GM18867 (cell line): ENCODE measurements around the gene POU2AF3.

ENCODE experiments used
- ATAC-seq: cut with Tn5 transposase; IDR thresholded peaks from one replicate; pipeline ENCODE4 v1.9.1; 2021; ENCODE audit warnings: mild to moderate bottlenecking, moderate library complexity; ENCODE audit not compliant: unreplicated experiment

The POU2AF3 gene

GRCh38 chr11:111327908-111328624, 29.7 kb downstream of the POU2AF3 start:
- no peak for ATAC-seq

- no peak for ATAC-seq
These were observed 31.2 kb downstream of the POU2AF3 start for GRCh38 chr11:111329306-111330204.

- no peak for ATAC-seq
These were observed 32.0 kb downstream of the POU2AF3 start for GRCh38 chr11:111330234-111330893.

- no peak for ATAC-seq
These were observed 33.5 kb downstream of the POU2AF3 start for GRCh38 chr11:111331711-111332479.

- no peak for ATAC-seq
These were observed 36.5 kb downstream of the POU2AF3 start for GRCh38 chr11:111334532-111335502.

DNA sequence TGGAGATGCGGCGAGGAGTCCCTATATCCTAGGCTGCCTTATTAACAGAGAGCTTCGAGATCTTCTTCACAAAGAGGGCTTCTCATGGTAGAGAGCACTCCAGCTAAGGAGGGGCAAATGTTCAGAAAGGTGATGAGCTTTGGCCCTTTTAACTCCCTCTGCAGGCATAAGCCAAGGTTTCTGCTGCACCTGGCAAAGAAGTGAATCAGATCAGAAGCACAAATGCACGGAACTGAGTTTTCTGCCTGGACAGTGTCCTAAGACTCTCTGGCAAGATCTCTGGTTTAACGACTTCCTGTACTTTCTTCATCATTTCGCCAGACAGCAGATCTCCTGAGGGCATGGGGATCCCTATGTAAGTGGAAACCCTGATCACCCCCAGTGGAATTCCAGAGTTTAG, 37.2 kb downstream of the POU2AF3 start:
- no peak for ATAC-seq

GRCh38 chr11:111336062-111336461, 37.7 kb downstream of the POU2AF3 start:
- no peak for ATAC-seq

DNA sequence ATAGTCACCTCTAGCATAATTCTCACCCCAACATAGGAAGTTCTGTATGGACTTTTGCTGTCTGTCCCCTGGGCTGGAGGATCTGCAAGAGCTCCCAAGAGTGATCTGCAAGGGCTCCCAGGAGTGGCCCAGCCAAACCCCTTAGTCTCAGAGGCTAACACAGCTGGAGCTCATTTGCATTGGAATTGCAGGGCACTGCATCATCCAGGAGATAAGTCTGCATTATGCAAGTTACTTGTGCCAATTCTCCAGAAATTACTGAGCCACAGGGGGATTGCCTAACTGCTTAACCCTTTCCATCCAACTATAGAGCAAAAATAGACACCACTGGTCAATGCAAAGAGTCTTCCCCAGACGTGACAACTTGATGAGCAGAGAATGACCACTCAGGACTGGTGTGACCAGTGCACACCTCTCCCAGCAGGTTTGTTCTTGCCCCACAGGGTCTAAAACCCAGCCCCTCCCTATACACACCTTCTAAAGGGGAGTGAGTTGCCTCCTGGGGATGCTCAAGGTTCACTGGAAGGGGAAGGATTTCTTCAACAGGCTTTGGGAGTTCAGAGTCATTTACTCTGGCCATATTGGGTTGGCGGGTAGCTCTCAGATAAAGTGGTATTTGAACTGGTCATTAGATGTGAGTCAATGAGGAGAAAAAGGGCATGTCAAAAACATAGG, 38.4 kb downstream of the POU2AF3 start:
- ATAC-seq, result no peak

DNA sequence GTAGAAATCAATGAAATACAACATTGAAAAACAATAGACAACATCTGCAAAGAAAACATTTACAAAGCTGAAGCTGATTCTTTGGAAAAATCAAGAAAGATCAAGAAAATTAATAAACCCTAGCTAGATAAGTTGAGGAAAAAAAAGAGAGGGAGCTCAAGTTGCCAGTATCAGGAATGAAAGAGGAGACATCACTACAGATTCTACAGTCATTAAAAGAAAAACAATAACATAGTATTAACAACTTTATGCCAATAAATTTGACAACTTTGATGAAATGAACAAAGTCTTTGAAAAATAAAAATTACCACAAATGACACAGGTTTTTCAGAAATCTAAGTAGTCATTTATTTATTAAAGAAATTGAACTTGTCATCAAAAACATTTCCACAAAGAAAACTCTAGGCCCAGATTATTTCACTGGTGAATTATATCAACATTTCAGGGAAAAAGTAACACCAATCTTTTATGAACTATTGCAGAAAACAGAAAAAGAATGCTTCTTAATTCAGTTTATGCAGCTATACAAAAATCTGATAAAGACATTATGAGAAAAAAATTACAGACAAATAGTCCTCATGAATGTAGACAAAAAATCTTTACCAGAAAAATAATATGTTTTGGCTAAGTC, 41.5 kb downstream of the POU2AF3 start:
- ATAC-seq, result no peak

GRCh38 chr11:111342329-111342728, 44.0 kb downstream of the POU2AF3 start:
- no peak for ATAC-seq

- ATAC-seq, result no peak
These were observed 45.7 kb downstream of the POU2AF3 start for GRCh38 chr11:111344032-111344431.

- no peak for ATAC-seq
These were observed 48.8 kb downstream of the POU2AF3 start for GRCh38 chr11:111347002-111347722.

GRCh38 chr11:111347723-111348115, 49.4 kb downstream of the POU2AF3 start:
- ATAC-seq, result no peak

DNA sequence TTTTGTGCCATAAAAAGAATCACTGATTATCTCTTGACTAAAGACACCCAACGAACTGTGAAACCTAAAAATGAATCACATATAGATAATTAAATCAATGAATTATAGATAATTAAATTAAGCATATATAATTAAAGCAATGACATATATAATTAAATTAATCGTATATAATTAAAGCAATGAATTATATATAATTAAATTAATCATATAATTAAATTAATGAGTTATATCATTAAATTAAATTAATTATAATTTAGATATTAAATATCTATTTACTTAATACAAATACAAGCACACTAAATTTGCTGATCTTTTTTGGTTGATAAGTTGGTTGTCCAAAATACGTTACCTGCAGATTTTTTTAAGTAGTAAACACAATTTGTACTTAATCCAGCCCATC, 49.8 kb downstream of the POU2AF3 start:
- no peak for ATAC-seq

GRCh38 chr11:111349191-111349695, 50.9 kb downstream of the POU2AF3 start:
- ATAC-seq, result peak; percentile 40

DNA sequence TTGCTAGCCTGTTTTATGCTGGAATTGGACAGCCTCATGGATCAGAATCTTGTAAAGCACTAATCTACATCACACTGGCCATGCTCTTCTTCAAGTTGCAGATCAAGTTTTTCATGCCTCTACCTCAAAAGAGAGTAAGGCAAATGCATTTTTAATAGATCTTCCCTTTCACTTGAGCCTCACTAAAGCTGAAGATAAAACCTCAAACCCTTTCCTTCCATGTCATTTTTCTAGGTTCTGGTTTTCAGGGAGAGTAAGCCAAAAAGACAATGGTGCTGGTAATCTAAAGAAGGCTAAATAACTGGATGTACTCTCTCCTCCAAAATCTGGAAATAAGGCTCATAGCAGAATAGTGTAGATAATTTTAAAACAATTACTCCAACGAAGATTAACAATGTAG, 52.5 kb downstream of the POU2AF3 start:
- no peak for ATAC-seq

GRCh38 chr11:111351374-111352055, 53.2 kb downstream of the POU2AF3 start:
- no peak for ATAC-seq
